Kidney (tissue), 14 donors: Measurements from ENCODE around the gene LUC7L3. TPM values are rescaled to one million over a fixed set of nuclear protein-coding genes. Genes with fewer than 3 reads are reported as not detected.

ENCODE experiments used
- DNase-seq, 5 donors: peaks; one replicate each; pipeline ENCODE4 v3.0.0-alpha.2; 2013 to 2020
- FAIRE-seq: peaks from 2 replicates; lab custom pipeline; 2012; peaks lifted over from hg19 to GRCh38; lab: Jason Lieb, UNC
- H3K27ac ChIP-seq, 2 donors: one replicate each; pipeline ENCODE4 v1.7.0; 2013; ENCODE audit warnings: low read depth in 2 of 2, low read length in 2 of 2, inconsistent platforms in 1 of 2
- H3K27me3 ChIP-seq: one replicate; pipeline ENCODE4 v1.7.1; 2013; ENCODE audit warnings: low read length, inconsistent platforms; ENCODE audit not compliant: control insufficient read depth, insufficient read depth
- H3K36me3 ChIP-seq, 3 donors: one replicate each; pipeline versions ENCODE4 v1.7.0 to v1.7.1; 2013; ENCODE audit warnings: low read length in 3 of 3, control low read depth in 1 of 3, inconsistent platforms in 1 of 3; ENCODE audit not compliant: insufficient read depth in 3 of 3, control insufficient read depth in 2 of 3
- H3K4me1 ChIP-seq, 3 donors: one replicate each; pipeline versions ENCODE4 v1.7.0 to v1.7.1; 2013; ENCODE audit warnings: low read length in 3 of 3, inconsistent platforms in 1 of 3, low read depth in 1 of 3; ENCODE audit not compliant: control insufficient read depth in 2 of 3, insufficient read depth in 2 of 3
- H3K4me3 ChIP-seq, 3 donors: one replicate each; pipeline versions ENCODE4 v1.7.0 to v1.8.1; 2013; ENCODE audit warnings: low read length in 3 of 3, control low read depth in 1 of 3, inconsistent platforms in 1 of 3
- H3K9ac ChIP-seq, 3 donors: one replicate each; pipeline versions ENCODE4 v1.7.0 to v1.7.1; 2013; ENCODE audit warnings: low read length in 3 of 3, control low read depth in 1 of 3, inconsistent platforms in 1 of 3
- H3K9me3 ChIP-seq, 3 donors: one replicate each; pipeline versions ENCODE4 v1.7.0 to v1.7.1; 2013; ENCODE audit warnings: low read length in 3 of 3, control low read depth in 1 of 3, inconsistent platforms in 1 of 3; ENCODE audit not compliant: control insufficient read depth in 2 of 3, insufficient read depth in 1 of 3
- CTCF ChIP-seq: IDR thresholded peaks from 3 replicates; pipeline ENCODE4 v1.5.1; 2012; ENCODE audit warnings: mild to moderate bottlenecking, moderate library complexity, borderline replicate concordance; ENCODE audit not compliant: insufficient read depth; ENCODE audit errors: extremely low read depth
- intact Hi-C: fragments of 100-400 bp; cut with DNase I; formaldehyde crosslinking; loops from one replicate; pipeline ENCODE4 v1.11.1; 2022
- polyA plus RNA-seq: library from polyadenylated mRNA; stranded (reverse); fragments of 350-450 nt; fragmentation: Illumina TruSeq; extraction: RNeasy Lipid Tissue Mini Kit (QIAGEN cat#74804); gene quantifications from one replicate; pipeline ENCODE4 v1.2.3, GENCODE V29; 2014; ENCODE audit warnings: low read depth, low replicate concordance; ENCODE audit not compliant: insufficient read depth
- total RNA-seq: library from RNA; stranded (reverse); fragmentation: NEBNext Ultra II Directional; extraction: Animal tissue kit (Norgen Biotek cat#: 25700); gene quantifications from one replicate; pipeline ENCODE4 v1.2.1, GENCODE V29; 2021
- donor health status: control.
- donor health status: control.
- donor health status: control.
- donor health status: control.
- donor health status: control.
- donor health status: DM: yes; HTN: yes; CAD: no.
- donor health status: Normal renal cell carcinoma (clear cell type).

The LUC7L3 gene
- total and polyA plus RNA-seq, 2 donors from 2014 or later: 74.3 to 91.9 TPM

DNA sequence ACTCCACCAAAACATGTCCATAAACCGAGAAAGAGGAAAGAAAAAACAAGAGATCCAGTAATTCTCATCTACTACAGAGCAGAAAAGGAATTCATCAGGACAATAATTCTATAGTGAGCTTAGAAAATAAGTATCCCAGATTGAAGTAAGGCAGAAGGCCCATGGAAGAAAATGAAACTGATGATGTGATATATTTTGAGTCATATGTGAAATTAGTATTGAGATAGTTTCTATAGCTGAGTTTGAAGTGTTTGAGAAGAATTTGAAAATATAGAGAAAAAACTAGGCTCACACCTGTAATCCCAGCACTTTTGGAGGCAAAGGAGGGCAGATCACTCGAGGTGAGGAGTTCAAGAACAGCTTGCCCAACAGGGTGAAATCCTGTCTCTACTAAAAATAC lies 19.7 kb downstream of the LUC7L3 start:
- no peak overlapping the region for H3K27ac ChIP-seq
- no peaks in the 10 kb centered on the region for H3K9me3 ChIP-seq
- FAIRE-seq: no peak
- H3K9ac ChIP-seq: no peak overlapping the region
- intact Hi-C loops: no loop called here
- TF ChIP-seq CTCF: no peak
- H3K36me3 ChIP-seq: peaks cover 22 to 53% (median 26%) of the 10 kb centered on the region in 3 donors
- no peaks in the 10 kb centered on the region for H3K27me3 ChIP-seq
- no peaks in the 10 kb centered on the region for H3K4me1 ChIP-seq
- no peak overlapping the region for H3K4me3 ChIP-seq
- DNase-seq: no peak

GRCh38 chr17:50745631-50746030 lies 26.2 kb downstream of the LUC7L3 start:
- Histone ChIP-seq H3K4me1 (no peaks in the 10 kb centered on the region), H3K4me3 (no peak overlapping the region), H3K36me3 (peaks cover 15 to 70% (median 53%) of the 10 kb centered on the region in 3 donors), H3K9me3 (no peaks in the 10 kb centered on the region), H3K27me3 (no peaks in the 10 kb centered on the region), H3K9ac (no peak overlapping the region), H3K27ac (no peak overlapping the region)
- FAIRE-seq (no peak), DNase-seq (no peak)
- no peak for TF ChIP-seq CTCF
- intact Hi-C loops: no loop called here

DNA sequence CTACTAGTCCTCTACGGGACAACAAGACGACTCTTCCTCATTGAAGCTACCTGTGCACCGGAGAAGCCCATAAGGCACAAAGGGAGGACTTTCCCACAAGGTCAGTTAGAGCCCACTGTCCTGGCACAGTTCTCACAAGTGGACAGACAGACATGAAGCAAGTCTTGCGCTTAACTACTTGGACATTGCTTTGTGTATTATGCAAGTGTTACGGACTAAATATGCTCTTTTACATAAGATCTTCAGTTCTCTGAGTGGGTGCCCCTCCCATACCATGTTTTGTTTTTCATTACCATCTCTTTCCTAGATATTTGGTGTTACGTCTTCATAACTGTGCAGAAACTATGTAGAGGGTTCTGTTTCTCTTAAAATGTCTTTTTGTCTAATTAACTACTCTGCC lies 29.8 kb downstream of the LUC7L3 start:
- DNase-seq: no peak
- no peak overlapping the region for H3K9ac ChIP-seq
- H3K4me3 ChIP-seq: no peak overlapping the region
- peaks cover 19 to 64% (median 44%) of the 10 kb centered on the region in 3 donors for H3K36me3 ChIP-seq
- H3K27ac ChIP-seq: no peak overlapping the region
- no peaks in the 10 kb centered on the region for H3K4me1 ChIP-seq
- FAIRE-seq: no peak
- TF ChIP-seq CTCF: no peak
- no peaks in the 10 kb centered on the region for H3K9me3 ChIP-seq
- no peaks in the 10 kb centered on the region for H3K27me3 ChIP-seq
- intact Hi-C loops: no loop called here

DNA sequence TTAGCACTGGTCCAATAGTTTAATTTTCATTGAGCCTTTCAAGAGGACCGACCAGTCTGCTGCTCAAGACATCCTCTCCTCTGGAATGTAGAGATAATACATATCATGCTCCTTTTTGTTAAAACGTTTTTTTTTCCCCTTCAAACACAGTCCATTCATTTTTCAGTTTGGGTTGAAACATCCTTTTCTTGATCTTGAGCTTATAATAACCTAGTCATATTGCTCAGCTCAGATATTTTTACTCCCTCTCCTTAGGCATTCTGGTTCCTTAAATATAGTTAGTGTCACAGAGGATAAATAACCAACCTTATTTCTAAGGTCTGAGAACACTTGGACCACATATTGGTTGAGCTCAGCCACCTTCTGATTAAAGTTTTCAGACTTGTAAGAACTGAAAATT lies 35.1 kb downstream of the LUC7L3 start:
- no peak overlapping the region for H3K27ac ChIP-seq
- H3K27me3 ChIP-seq: no peaks in the 10 kb centered on the region
- H3K4me3 ChIP-seq: no peak overlapping the region
- intact Hi-C loops: no loop called here
- H3K4me1 ChIP-seq: peaks cover 0 to 7% (median 6%) of the 10 kb centered on the region in 3 donors
- no peak for FAIRE-seq
- DNase-seq: no peak
- TF ChIP-seq CTCF: no peak
- no peak overlapping the region for H3K9ac ChIP-seq
- no peaks in the 10 kb centered on the region for H3K9me3 ChIP-seq
- H3K36me3 ChIP-seq: peaks cover 15 to 38% (median 18%) of the 10 kb centered on the region in 3 donors
